ENCODE data around the gene TBC1D2B.

DNA sequence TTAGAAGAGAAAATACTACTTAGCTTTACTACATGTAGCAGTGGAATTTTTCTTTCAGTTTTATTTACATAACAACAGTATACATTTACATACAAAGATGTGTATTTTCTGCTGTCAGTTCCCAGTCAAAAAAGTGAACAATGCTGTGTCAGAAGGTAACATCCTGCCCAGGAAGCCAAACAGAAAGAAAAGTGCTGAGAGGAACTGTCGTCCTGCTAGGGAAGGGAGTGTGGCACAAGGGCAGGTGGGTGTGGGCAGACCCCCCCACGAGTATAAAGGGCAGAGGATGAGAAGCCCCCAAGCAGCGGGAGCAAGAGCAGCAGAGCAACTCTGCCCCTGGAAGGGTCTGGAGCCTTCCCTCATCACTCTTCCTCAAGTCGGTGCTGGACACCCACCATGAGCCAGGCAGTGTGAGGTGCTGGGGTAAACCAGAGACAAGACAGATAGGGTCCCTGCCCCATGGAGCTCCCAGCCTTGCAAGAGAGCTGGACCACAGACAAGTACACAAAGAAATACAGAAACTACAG lies 39.7 kb downstream of the TBC1D2B start:
- TF ChIP-seq, protein P1, sequence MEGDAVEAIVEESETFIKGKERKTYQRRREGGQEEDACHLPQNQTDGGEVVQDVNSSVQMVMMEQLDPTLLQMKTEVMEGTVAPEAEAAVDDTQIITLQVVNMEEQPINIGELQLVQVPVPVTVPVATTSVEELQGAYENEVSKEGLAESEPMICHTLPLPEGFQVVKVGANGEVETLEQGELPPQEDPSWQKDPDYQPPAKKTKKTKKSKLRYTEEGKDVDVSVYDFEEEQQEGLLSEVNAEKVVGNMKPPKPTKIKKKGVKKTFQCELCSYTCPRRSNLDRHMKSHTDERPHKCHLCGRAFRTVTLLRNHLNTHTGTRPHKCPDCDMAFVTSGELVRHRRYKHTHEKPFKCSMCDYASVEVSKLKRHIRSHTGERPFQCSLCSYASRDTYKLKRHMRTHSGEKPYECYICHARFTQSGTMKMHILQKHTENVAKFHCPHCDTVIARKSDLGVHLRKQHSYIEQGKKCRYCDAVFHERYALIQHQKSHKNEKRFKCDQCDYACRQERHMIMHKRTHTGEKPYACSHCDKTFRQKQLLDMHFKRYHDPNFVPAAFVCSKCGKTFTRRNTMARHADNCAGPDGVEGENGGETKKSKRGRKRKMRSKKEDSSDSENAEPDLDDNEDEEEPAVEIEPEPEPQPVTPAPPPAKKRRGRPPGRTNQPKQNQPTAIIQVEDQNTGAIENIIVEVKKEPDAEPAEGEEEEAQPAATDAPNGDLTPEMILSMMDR (IDR thresholded peaks at IDR 0.05): no peak
- no peak for TF ChIP-seq POLR2A (IDR thresholded peaks at IDR 0.05)
- TF ChIP-seq EP300 (IDR thresholded peaks at IDR 0.05): no peak
